Panc1 (cell line): ENCODE measurements around the gene OR2D2. TPM values are rescaled to one million over a fixed set of nuclear protein-coding genes. Genes with fewer than 3 reads are reported as not detected.
A peak's percentile ranks its signal among the peaks of the same experiment; 100 is the strongest.

Experiments used
- ATAC-seq: fragments of 200-7000 bp; cut with Tn5 transposase; 2 replicates; pipeline ENCODE4 v1.9.1; 2020; ENCODE audit warnings: mild to moderate bottlenecking, moderate library complexity
- BruUV-seq: library from RNA; stranded (reverse); fragments of 400-500 nt; replicated peaks from 2 replicates; lab custom pipeline; 2021; lab: Mats Ljungman, UMichigan
- CTCF ChIA-PET: fragments of 300-600 bp; sonication (Branson Sonifier 250); formaldehyde crosslinking; loops from one replicate; lab custom pipeline; 2022; ENCODE audit warnings: antibody characterized with exemption; lab: Charles Lee
- POLR2A ChIA-PET: fragments of 300-600 bp; sonication (Branson Sonifier 250); formaldehyde crosslinking; loops from one replicate; lab custom pipeline; 2022; ENCODE audit warnings: antibody characterized with exemption; lab: Charles Lee
- DNase-seq: peaks from one replicate; pipeline ENCODE4 v3.0.0-alpha.2; 2010; ENCODE audit warnings: low read depth, low spot score
- H3K27ac ChIP-seq: 2 replicates; pipeline ENCODE4 v1.5.1; 2011; ENCODE audit warnings: mild to moderate bottlenecking, low read length, inconsistent platforms
- H3K27me3 ChIP-seq: fragments of 200-500 bp; sonication (Bioruptor generic); 2 replicates; pipeline ENCODE4 v1.6.0; 2014; ENCODE audit warnings: low read length, inconsistent platforms; ENCODE audit not compliant: control insufficient read depth, insufficient read depth
- H3K36me3 ChIP-seq: fragments of 200-500 bp; sonication (Bioruptor generic); 2 replicates; pipeline ENCODE4 v1.5.1; 2014; ENCODE audit warnings: inconsistent platforms, mild to moderate bottlenecking, low read length, moderate library complexity; ENCODE audit not compliant: control insufficient read depth, insufficient read depth
- H3K4me1 ChIP-seq: 2 replicates; pipeline ENCODE4 v1.5.1; 2011; ENCODE audit warnings: inconsistent platforms, mild to moderate bottlenecking, low read length, moderate library complexity; ENCODE audit not compliant: control insufficient read depth, insufficient read depth
- H3K4me3 ChIP-seq, 2 experiments: 2 replicates each; pipeline ENCODE4 v1.5.1; 2011 to 2012; ENCODE audit warnings: low read depth in 2 of 2, low read length in 2 of 2, mild to moderate bottlenecking in 2 of 2, inconsistent platforms in 1 of 2, moderate library complexity in 1 of 2
- H3K9me3 ChIP-seq: fragments of 200-500 bp; sonication (Bioruptor generic); 2 replicates; pipeline ENCODE4 v1.5.1; 2014; ENCODE audit warnings: low read depth, mild to moderate bottlenecking, inconsistent platforms, low read length, moderate library complexity; ENCODE audit not compliant: control insufficient read depth, insufficient read depth
- POLR2AphosphoS5 ChIP-seq: IDR thresholded peaks from 2 replicates; pipeline ENCODE4 v1.6.1; 2012; ENCODE audit warnings: mild to moderate bottlenecking, low read depth, low read length, moderate library complexity
- SIN3A ChIP-seq: IDR thresholded peaks from 2 replicates; pipeline ENCODE4 v1.6.1; 2012; ENCODE audit warnings: low read depth, mild to moderate bottlenecking, low read length, moderate library complexity, borderline replicate concordance; ENCODE audit not compliant: insufficient read depth
- TCF7L2 ChIP-seq: IDR thresholded peaks from 2 replicates; pipeline ENCODE4 v1.6.1; 2011; ENCODE audit warnings: mild to moderate bottlenecking, low read depth, low read length, inconsistent platforms
- in situ Hi-C: cut with HindIII; loops from 2 replicates; pipeline ENCODE4 v1.10.0; 2016; ENCODE audit warnings: low sequenced_read_pairs, low pct_unique_long_range_greater_than_20kb
- intact Hi-C: fragments of 100-400 bp; cut with micrococcal nuclease; formaldehyde crosslinking; loops from one replicate; pipeline ENCODE4 v1.10.0; 2022; ENCODE audit not compliant: unreplicated experiment
- total RNA-seq: library from RNA; stranded (reverse); gene quantifications from one replicate; pipeline ENCODE4 v1.2.1, GENCODE V29; 2021; ENCODE audit not compliant: unreplicated experiment
- TF ChIP-seq, protein P1 (sequence below): fragments of 450-650 bp; IDR thresholded peaks from 2 replicates; pipeline ENCODE4 v1.5.1; 2017; ENCODE audit warnings: mild to moderate bottlenecking
- TF ChIP-seq, protein P2 (sequence below), 2 experiments: IDR thresholded peaks; 2 replicates each; pipeline ENCODE4 v1.6.1; 2011 to 2012; ENCODE audit warnings: low read depth in 2 of 2, control low read depth in 1 of 2, low read length in 1 of 2, mild to moderate bottlenecking in 1 of 2, moderate library complexity in 1 of 2; ENCODE audit not compliant: insufficient read depth in 1 of 2

The OR2D2 gene
- total RNA-seq, 1 experiment from 2014 or later = 0.49 TPM

DNA sequence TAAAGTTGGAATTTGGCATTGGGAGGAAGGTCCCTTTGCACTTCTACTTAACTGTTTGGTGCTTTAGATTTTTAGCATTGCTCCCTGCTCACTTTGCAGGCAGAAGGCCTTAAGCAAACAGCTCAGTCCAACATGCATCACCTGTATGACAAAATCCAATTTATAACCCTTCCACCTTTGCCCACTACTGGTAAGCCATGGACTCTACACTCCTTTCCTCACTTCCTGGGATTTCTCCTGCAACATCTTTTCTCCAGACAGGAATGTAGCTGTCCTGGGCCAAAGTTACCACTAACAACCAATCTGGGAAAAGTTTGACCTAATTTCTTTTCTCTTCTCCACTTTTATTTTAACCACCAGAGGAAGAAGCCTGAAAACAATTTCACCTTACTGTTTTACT is 1.8 kb upstream of the OR2D2 start:
- Histone ChIP-seq H3K27me3 (no peaks in the 10 kb centered on the region; the same call in 1 of the 2 replicates), H3K4me1 (no peaks in the 10 kb centered on the region), H3K36me3 (no peaks in the 10 kb centered on the region), H3K27ac (no peak overlapping the region), H3K9me3 (no peaks in the 10 kb centered on the region), H3K4me3 (no peak overlapping the region)
- BruUV-seq = no TSS peak
- DNase-seq (no peak), ATAC-seq (no peak)
- no peak for TF ChIP-seq POLR2AphosphoS5
- TF ChIP-seq, protein P1, sequence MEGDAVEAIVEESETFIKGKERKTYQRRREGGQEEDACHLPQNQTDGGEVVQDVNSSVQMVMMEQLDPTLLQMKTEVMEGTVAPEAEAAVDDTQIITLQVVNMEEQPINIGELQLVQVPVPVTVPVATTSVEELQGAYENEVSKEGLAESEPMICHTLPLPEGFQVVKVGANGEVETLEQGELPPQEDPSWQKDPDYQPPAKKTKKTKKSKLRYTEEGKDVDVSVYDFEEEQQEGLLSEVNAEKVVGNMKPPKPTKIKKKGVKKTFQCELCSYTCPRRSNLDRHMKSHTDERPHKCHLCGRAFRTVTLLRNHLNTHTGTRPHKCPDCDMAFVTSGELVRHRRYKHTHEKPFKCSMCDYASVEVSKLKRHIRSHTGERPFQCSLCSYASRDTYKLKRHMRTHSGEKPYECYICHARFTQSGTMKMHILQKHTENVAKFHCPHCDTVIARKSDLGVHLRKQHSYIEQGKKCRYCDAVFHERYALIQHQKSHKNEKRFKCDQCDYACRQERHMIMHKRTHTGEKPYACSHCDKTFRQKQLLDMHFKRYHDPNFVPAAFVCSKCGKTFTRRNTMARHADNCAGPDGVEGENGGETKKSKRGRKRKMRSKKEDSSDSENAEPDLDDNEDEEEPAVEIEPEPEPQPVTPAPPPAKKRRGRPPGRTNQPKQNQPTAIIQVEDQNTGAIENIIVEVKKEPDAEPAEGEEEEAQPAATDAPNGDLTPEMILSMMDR = peak; percentile 17; the same call in 1 of the 2 replicates
- intact Hi-C loops (no loop called here), in situ Hi-C loops (no loop called here)
- CTCF ChIA-PET = interaction anchor here (0.7 kb wide), 1 partner anchor 28 kb away, joined by 3 read pairs; no protein-coding TSS in a partner anchor
- POLR2A ChIA-PET = no interaction called here

DNA sequence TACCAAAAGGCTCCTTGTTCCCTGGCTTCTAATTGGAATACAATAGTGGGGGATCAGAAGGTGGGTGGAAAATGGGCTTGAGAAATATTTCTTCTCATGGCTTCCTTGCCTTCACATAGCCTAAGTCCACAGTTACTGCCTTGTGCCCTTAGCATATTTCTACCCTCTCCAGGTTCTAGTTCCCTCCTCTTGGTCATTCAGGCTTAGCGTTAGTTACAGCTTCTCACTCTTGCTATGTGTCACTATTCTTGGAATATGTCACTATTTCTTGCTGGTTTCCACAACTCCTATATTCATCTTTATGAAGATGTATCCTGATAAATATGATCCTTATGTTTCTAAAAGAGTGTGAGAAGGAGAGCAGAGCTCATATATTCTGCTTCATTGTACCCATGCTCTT is 2.5 kb downstream of the OR2D2 start:
- ATAC-seq = no peak
- intact Hi-C loops = no loop called here
- in situ Hi-C loops = no loop called here
- TF ChIP-seq, protein P1 = no peak
- TF ChIP-seq POLR2AphosphoS5 (no peak), SIN3A (no peak), TCF7L2 (no peak)
- TF ChIP-seq, protein P2, sequence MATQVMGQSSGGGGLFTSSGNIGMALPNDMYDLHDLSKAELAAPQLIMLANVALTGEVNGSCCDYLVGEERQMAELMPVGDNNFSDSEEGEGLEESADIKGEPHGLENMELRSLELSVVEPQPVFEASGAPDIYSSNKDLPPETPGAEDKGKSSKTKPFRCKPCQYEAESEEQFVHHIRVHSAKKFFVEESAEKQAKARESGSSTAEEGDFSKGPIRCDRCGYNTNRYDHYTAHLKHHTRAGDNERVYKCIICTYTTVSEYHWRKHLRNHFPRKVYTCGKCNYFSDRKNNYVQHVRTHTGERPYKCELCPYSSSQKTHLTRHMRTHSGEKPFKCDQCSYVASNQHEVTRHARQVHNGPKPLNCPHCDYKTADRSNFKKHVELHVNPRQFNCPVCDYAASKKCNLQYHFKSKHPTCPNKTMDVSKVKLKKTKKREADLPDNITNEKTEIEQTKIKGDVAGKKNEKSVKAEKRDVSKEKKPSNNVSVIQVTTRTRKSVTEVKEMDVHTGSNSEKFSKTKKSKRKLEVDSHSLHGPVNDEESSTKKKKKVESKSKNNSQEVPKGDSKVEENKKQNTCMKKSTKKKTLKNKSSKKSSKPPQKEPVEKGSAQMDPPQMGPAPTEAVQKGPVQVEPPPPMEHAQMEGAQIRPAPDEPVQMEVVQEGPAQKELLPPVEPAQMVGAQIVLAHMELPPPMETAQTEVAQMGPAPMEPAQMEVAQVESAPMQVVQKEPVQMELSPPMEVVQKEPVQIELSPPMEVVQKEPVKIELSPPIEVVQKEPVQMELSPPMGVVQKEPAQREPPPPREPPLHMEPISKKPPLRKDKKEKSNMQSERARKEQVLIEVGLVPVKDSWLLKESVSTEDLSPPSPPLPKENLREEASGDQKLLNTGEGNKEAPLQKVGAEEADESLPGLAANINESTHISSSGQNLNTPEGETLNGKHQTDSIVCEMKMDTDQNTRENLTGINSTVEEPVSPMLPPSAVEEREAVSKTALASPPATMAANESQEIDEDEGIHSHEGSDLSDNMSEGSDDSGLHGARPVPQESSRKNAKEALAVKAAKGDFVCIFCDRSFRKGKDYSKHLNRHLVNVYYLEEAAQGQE (IDR thresholded peaks at IDR 0.05; ENCODE audit: insufficient read depth in 1 of 2, low read depth in 2 of 2, low read length in 1 of 2) = no peak
- Histone ChIP-seq H3K36me3 (no peaks in the 10 kb centered on the region), H3K27me3 (peaks cover 4% of the 10 kb centered on the region; the same call in 1 of the 2 replicates), H3K4me1 (no peaks in the 10 kb centered on the region), H3K9me3 (no peaks in the 10 kb centered on the region), H3K27ac (no peak overlapping the region), H3K4me3 (no peak overlapping the region)
- POLR2A ChIA-PET = no interaction called here
- no TSS peak for BruUV-seq
- DNase-seq = no peak
- CTCF ChIA-PET = interaction anchor here (0.9 kb wide), 1 partner anchor 134 kb away, joined by 4 read pairs; no protein-coding TSS in a partner anchor
